ENCODE data around the gene C3. TPM values are rescaled to one million over a fixed set of nuclear protein-coding genes. Genes with fewer than 3 reads are reported as not detected.
A peak's percentile ranks its signal among the peaks of the same experiment; 100 is the strongest.
"Not testable (repeated sequence)": the region's sequence is repeated elsewhere in the genome, so short reads cannot be mapped to it uniquely, and the experiment has no call there.

Gene C3
- total RNA-seq, 4 donors from 2014 or later, result 45.4 to 1,093 (median 422) TPM

DNA sequence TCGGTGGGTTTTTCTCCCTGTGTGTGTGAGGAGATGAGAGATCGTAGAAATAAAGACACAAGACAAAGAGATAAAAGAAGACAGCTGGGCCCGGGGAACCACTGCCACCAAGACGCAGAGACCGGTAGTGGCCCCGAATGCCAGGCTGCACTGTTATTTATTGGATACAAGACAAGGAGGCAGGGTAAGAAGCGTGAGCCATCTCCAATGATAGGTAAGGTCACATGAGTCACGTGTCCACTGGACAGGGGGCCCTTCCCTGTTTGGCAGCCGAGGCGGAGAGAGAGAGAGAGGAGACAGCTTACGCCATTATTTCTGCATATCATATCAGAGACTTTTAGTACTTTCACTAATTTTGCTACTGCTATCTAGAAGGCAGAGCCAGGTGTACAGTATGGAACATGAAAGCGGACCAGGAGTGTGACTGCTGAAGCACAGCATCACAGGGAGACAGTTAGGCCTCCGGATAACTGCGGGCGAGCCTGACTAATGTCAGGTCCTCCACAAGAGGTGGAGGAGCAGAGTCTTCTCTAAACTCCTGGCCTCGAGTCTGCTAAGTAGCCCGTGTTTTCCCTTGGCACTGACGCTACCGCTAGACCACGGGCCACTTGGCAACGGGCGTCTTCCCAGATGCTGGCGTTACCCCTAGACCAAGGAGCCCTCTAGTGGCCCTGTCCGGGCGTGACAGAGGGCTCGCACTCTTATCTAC, 87.5 kb downstream of the C3 start:
- H3K27ac ChIP-seq; H3K4me1 ChIP-seq; H3K27me3 ChIP-seq; intact Hi-C loops (cut with DNase I; ENCODE audit: low total_unique reads); H3K4me3 ChIP-seq; H3K36me3 ChIP-seq; H3K9me3 ChIP-seq: not testable (repeated sequence)
- TF ChIP-seq, protein P1, sequence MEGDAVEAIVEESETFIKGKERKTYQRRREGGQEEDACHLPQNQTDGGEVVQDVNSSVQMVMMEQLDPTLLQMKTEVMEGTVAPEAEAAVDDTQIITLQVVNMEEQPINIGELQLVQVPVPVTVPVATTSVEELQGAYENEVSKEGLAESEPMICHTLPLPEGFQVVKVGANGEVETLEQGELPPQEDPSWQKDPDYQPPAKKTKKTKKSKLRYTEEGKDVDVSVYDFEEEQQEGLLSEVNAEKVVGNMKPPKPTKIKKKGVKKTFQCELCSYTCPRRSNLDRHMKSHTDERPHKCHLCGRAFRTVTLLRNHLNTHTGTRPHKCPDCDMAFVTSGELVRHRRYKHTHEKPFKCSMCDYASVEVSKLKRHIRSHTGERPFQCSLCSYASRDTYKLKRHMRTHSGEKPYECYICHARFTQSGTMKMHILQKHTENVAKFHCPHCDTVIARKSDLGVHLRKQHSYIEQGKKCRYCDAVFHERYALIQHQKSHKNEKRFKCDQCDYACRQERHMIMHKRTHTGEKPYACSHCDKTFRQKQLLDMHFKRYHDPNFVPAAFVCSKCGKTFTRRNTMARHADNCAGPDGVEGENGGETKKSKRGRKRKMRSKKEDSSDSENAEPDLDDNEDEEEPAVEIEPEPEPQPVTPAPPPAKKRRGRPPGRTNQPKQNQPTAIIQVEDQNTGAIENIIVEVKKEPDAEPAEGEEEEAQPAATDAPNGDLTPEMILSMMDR (IDR thresholded peaks at IDR 0.05), result peak; percentile 33 to 56 (median 44)
- peak; percentile 27 to 40 for DNase-seq

- TF ChIP-seq POLR2A (IDR thresholded peaks at IDR 0.05), result no peak
- TF ChIP-seq, protein P1 (IDR thresholded peaks at IDR 0.05), result peak; percentile 69 to 85 (median 77)
- Histone ChIP-seq H3K36me3 (no peaks in the 10 kb centered on the region), H3K4me3 (no peak overlapping the region), H3K4me1 (no peaks in the 10 kb centered on the region), H3K27ac (no peak overlapping the region), H3K9me3 (no peaks in the 10 kb centered on the region), H3K27me3 (no peaks in the 10 kb centered on the region)
- DNase-seq, result peak; percentile 39 to 71
- intact Hi-C loops (cut with DNase I; ENCODE audit: low total_unique reads), result no loop called here
Observed at GRCh38 chr19:6632002-6632621, 88.3 kb downstream of the C3 start.

Small RNAs within 50 kb of the gene (microRNA-seq; reads per million reads assigned to microRNA genes)
- not detected for gene MIR6791 (ENCODE audit: borderline microRNAs expressed, borderline replicate concordance)

Other genes with a start within 250 kb of the C3 start
- 1 to 10 TPM in 2 of 4 donors, not detected in 2; 1.4 to 2.1 TPM for gene DENND1C, start 238.9 kb downstream of the C3 start, total RNA-seq
- gene TUBB4A, start 218.3 kb downstream of the C3 start, total RNA-seq, result 1 to 10 TPM in 2 of 4 donors, not detected in 2; 2.3 to 4.4 TPM
- under 1 TPM in 1 of 4 donors, not detected in 3; 0.28 TPM for gene TNFSF9, start 189.6 kb downstream of the C3 start, total RNA-seq
- 1 to 10 TPM in 1 of 4 donors, not detected in 3; 1.2 TPM for gene CD70, start 129.5 kb downstream of the C3 start, total RNA-seq
- 1 to 10 TPM in 1 of 4 donors, under 1 TPM in 2, not detected in 1; 0.28 to 3.1 (median 0.59) TPM for gene TNFSF14, start 50.5 kb downstream of the C3 start, total RNA-seq
- 100 to 1,000 TPM in 2 of 4 donors, 10 to 100 TPM in 2; 38.6 to 147 (median 111) TPM for gene GPR108, start 16.9 kb upstream of the C3 start, total RNA-seq
- 100 to 1,000 TPM in 1 of 4 donors, 10 to 100 TPM in 3; 36.0 to 144 (median 48.2) TPM for gene TRIP10, start 19.0 kb upstream of the C3 start, total RNA-seq
- gene SH2D3A, start 46.8 kb upstream of the C3 start, total RNA-seq, result 1 to 10 TPM in 2 of 4 donors, not detected in 2; 1.0 to 5.4 TPM
- gene VAV1, start 52.1 kb upstream of the C3 start, total RNA-seq, result 1 to 10 TPM in 3 of 4 donors, under 1 TPM in 1; 0.29 to 7.9 (median 4.6) TPM
- gene ADGRE1, start 166.9 kb upstream of the C3 start, total RNA-seq, result 1 to 10 TPM in 1 of 4 donors, under 1 TPM in 1, not detected in 2; 0.21 to 1.0 TPM